NCI-H128 (cell line): ENCODE measurements around the gene ACOX3.
"Not testable (repeated sequence)": the region's sequence is repeated elsewhere in the genome, so short reads cannot be mapped to it uniquely, and the experiment has no call there.

Source experiments
- DNase-seq: peaks from one replicate; lab custom pipeline; 2025; ENCODE audit not compliant: unreplicated experiment; lab: John Stamatoyannopoulos, UW

The ACOX3 gene

DNA sequence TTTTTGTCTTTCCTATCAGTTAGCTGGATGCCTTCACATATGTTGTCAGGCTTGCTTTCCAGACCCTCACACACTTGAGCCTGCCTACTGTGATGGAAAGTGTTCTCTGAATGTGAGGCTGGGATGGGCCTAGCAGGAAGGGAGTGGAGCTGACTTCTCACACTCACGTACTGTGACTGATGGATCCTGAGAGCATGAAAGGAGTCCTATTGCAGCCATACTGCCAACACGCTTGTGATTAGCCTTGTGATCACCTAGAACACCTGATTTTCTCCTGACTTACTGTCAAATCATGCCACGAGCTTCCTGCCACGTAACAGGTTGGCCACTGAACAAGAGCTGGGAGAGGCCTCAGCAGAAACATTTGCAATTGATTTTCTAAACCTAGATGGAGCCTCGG lies 49.9 kb downstream of the ACOX3 start:
- DNase-seq: no peak

DNA sequence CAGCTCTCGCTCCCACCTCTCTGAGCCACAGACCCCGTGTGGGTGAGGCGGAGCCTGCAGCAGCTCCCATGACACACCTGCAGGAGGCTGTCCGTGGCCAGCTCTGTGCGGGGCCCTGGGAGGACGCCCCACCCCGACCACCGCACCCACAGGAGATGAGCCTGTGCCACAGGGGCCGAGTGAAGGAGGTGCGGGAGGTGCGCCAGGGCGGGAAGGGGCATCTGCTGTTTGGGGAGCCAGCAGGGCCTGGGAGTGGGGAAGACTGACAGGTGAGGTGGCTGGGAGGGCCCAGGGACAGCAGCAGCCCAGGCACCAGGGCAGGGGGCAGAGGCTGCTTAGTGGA lies 52.0 kb downstream of the ACOX3 start:
- no peak for DNase-seq

DNA sequence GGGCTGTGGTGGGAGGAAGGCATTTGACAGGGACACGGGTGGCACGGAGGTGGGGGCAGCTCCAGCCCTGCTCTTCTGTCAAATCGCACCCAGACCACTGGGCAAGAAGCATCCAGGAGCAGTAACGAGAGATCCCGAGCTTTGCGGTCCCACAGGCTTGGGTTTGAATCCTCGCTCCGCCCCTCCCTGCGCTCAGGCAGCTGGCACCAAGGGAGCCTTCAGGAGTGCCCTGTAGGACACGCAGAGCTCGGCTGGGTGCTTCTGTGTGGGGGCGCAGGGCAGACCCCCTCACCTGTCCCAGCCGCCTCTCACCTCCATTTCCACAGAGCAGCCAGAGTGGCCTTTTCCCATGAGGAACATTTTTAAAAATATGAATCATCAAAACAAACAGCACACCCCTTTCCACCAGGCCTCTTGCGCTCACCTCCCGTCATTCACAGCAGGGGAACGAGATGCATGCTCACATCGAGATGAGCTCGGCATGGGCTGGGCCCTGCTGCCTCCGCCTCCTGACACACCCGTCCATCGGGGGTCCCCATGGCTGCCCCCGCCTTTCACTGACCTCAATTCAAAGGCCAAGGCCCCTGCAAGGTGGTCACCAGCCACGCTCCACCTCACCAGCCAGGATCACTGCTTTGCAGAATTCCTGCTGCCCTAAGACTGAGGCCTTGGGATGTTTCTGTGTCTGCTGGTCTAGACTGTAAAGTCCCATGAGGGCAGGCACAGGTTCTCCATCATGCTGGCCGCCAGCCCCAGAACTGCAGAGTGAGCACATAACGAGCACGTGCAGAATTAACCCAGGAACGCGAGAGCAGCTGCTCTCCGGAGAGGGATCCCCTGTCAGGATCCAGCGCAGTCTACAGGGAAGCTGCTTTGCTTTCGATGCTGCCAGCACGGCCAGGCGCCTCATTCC lies 52.7 kb downstream of the ACOX3 start:
- DNase-seq: no peak

DNA sequence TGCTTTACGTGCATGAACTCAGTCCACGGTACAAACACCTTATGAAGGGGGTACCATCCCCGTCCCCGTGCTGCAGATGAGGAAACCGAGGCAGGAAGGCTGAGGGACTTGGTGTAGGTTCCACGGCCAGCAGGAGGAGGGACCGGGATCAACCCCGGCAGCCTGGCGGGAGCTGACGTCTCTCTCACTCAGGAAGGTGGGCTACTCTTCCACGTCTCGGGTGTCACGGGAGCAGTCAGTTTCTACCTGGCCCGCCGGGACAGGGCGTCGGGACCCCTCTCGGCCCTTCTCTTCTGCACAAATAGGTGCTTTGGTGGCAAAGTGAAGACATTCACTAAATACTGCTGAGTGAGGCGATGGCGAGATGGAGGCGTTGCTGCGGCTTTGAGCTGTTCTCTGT lies 53.3 kb downstream of the ACOX3 start:
- DNase-seq: no peak

DNA sequence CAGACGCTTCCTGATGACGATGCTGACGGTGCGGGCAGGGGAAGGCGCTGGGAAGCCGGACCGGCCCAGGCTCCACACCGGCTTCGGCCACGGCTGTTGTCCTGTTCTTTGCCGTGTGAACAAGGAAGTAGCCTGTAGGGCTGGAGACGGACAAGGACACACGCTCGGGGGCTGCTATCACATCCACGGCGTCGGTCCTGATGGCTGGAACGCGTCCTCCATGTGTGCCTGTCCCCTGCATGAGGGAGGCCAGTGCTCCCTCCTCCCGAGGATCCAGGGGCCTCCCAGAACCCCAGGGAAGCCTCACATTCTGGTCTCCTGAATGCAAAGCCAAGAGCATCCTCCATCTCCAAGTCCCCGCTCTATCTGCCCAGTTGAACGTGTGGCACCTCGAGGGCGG lies 53.8 kb downstream of the ACOX3 start:
- no peak for DNase-seq

DNA sequence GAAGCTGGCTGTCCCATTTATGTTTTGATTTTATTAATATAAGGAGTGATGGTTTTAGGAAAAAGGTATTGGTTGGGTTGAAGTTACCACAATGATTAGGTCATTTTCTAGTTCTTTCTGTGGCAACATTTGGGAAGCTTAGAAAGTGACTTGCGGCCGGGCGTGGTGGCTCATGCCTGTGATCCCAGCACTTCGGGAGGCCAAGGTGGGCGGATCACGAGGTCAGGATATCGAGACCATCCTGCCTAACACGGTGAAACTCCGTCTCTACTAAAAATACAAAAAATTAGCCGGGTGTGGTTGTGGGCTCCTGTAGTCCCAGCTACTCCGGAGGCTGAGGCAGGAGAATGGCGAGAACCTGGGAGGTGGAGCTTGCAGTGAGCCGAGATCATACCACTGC lies 54.4 kb downstream of the ACOX3 start:
- not testable (repeated sequence) for DNase-seq

DNA sequence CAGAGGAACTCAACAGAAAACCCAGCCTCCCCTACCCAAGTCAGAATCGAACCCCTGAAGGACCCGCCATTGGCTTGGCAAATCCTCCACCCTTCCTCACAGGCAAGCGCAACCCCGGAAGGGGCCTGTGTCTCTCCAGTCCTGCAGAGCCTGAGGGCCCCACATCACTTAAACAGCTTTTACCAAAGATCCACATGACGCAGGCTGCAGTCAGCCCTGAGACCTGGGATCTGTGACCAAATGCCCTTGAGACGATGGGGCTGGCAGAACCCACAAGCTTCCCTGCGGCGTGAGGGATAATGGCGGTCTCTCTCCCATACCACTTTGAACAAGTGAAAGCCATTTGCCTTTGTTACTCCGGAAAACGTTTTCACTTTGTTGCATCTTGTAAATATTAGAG lies 54.9 kb downstream of the ACOX3 start:
- no peak for DNase-seq

DNA sequence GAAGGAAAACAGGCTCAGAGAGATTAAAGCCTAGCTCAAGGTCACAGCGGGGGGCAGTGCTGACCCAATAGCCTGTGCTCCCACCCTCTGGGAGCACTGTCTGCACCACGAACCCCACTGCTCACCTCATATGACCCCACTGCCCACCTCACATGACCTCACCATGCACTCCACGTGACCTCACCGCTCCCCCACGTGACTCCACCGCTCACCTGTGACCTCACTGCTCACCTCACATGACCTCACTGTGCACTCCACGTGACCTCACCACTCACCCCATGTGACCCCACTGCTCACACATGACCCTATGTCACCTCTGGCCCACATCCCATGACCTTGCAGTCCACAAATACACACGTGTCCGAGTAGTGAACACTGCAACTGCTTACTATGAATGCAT lies 55.4 kb downstream of the ACOX3 start:
- no peak for DNase-seq

DNA sequence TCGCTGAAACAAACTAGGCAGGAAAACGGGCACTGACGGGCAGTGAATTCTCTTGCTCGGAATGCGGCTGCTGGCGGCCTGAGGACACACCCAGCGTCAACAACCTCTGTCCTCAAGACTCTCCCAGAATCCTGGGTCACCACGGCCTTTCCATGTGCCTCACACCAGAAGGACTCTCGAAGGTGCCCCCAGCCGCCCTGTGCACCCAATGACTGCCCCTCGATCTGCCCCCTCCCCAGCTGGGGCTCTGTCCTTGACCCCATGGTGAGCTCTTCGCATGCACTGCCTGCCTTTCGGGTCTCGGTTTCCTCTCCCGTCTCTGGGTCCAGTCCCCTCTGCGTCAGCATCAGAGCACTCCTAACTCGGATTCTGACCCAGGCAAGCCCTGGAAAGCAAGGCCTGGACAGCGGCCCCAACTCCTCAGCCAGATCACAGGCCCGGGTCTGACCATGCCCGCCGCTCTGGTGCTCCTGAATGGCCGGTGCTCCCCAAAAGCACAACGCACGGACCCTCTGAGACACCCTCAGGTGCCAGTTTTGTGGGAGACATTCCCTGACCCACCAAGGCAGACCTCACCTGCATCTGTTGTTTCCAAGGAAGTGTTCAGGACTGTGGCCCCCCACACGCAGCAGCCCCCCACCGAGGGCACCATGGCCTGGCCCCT lies 56.0 kb downstream of the ACOX3 start:
- no peak for DNase-seq

DNA sequence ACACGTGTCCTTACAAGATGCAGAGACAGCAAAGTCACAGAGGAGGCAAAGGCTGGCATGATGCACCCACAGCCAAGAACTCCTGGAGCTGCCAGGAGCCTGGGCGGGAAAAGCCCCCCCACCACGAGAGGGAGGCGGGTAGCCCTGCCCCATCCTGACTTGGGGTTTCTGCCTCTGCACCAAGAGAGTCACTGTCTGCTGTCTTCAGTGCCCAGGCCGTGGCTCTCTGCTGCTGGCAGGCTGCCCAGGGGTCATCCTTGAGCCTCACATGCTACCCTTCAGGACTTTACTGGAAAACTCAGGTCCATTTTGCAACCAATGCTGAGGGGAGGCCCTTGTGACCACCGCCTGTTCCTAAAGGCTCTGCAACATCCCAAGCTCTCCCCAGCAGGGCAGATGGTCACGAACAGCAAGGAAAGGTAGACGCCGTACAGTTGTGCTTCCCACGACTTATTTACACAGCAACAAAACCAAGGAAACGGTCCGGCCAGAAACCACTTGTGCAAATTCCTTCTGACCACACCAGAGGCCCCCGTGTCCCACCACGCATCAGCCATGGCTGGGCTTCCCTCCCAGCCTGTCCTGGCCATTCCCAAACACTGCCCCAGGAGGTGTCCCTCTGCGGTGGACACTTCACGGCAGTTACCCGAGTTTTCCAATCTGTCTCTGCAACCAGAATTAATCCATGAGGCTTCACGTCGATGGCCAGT lies 56.9 kb downstream of the ACOX3 start:
- no peak for DNase-seq

DNA sequence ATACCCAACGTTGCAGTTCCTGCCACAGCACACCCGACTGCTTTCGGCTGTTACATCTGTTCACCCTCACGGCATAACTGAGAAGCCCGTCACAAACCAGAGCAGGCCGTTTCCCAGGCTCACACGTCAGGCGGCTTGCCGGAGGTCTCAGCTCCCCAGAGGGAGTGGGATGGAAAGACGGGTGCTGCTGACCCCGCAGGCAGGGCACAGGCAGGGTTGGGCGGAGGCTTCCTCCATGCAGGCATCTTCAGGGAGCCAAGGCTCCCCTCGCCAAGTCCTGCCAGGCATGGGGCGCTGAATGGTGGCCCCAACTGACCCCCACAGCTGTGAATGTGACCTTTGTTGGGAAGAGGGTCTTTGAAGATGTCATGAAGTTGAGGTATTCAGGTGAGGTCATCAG lies 57.5 kb downstream of the ACOX3 start:
- no peak for DNase-seq

DNA sequence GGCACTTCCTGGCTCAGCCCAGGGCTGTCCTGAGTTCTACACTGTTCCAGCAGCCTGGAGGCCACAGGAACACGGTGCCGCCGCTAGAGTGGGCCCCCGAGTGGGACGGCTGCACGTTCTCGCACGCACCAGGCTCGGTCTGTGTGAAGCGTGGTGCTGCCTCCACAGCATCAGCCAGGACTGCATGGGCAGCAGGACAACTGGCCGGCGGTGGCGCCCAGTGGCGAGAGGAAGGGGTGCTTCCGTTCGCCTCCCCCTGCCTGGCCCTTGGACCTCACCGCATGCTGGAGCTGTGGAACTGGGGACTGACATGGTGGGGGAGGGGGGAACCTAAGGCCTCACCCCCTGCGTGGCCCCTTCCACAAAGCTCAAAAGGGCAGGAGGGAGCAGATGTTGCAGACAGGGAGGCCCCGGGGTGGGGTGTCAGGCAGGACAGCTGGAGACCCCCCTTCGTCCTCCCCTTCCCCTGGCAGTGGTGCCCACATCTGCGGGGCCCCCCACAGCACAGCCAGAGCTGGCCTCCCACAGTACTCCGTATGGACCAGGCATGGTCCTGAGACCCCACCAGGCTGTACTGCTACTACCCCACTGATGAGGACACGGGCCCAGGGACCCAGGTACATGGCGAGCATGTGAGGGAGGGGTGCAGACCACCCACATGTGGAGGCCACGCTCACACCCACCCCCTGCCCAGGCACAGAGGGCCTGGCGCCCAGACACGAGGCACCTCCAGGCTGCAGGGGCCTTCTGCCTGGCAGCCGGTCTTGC lies 58.5 kb downstream of the ACOX3 start:
- no peak for DNase-seq

DNA sequence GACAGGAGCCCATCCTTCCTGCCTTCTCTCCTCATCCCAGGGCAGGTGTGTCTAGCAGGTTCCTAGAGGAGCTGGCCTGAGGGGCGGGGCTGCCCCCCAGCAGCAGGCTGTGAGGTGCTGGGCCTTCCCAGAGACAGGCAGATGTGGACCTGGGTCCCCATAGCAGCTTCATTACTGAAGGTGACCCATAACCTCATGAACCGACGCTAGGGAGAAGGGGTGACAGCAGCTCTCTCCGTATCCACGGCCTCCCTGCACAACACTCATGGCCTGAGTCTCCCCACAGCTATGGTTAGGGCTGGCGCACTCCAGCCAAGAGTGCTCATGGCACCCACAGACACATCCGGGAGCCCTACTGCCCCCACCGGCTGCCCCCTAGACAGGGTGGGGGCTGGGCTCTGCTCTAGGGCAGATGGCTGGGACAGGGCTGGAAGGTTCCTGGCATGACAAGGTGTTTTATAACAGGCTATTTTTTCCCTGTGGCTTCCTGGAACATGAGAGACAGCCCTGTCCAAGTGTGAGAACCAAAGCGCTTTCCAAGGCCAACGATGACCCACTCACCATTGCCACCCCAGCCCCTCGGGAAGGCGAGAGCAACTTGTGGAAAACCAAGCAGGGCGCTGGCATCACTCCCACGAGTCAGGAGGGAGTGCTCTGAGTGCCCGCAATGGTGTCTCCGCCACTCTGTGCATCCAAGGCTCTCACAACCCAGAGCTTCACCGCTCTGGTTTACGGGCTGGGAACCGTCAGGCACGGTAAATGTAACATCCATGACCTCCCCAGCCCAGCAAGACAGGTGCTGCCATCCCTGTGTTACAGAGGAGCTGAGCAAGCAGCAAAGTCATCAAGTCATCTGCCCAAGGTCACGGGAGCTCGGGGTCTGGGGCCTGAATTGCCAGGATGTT lies 59.8 kb downstream of the ACOX3 start:
- no peak for DNase-seq

DNA sequence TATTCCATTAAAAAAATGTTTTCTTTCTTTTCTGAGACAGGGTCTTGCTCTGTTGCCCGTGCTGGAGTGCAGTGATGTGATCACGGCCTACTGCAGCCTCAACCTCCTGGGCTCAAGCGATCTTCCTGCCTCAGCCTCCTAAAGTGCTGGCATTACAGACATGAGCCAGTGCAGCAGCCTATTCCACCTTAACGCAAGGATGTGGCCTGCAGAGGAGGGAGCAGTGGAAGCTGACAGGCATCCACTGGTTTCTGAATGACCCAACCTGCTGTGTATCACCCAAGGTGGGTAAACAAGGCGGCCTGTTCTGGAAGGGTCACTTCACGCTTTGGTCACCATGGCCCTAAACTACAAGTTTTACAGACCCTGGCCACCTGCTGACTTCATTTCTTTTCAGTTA lies 60.8 kb downstream of the ACOX3 start:
- no peak for DNase-seq

DNA sequence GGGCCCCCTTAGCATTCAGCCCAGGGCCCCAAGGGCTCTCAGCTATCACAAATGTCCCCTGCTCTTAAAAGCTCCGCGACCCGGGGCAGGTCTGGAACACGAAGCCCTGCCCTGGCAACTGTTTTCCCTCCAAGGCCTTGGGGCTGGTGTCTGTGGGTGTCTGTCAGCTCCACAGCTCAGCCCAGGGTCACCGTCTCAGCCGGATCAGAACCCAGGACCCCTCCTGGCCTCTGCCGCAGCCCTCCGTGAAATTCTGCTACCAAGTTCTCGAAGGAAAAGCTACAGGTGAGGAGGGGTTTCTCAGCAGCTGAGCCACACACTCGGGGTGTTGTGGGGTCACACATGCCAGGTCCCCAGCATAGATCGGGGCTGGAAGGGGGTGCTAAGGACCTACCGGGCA lies 61.2 kb downstream of the ACOX3 start:
- DNase-seq: no peak

DNA sequence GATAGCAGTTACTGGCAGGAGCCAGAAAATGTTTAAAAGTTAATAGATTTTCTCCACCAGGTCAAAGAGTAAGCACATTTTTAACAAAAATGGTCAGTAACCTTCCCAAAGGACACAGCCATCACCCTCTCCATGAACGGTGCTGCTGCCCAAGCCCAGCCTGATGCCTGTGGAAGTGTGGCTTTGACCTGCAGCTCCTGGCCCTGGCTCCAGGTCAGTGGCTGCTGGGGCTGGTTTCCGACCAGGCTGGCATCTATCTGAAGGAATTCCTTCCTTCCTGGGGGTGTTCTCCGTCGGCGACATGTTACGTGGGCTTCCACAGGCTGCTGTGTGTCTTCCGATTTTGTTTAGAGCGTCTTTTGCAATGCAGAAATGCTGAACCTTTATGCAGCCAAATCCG lies 61.7 kb downstream of the ACOX3 start:
- DNase-seq: no peak

DNA sequence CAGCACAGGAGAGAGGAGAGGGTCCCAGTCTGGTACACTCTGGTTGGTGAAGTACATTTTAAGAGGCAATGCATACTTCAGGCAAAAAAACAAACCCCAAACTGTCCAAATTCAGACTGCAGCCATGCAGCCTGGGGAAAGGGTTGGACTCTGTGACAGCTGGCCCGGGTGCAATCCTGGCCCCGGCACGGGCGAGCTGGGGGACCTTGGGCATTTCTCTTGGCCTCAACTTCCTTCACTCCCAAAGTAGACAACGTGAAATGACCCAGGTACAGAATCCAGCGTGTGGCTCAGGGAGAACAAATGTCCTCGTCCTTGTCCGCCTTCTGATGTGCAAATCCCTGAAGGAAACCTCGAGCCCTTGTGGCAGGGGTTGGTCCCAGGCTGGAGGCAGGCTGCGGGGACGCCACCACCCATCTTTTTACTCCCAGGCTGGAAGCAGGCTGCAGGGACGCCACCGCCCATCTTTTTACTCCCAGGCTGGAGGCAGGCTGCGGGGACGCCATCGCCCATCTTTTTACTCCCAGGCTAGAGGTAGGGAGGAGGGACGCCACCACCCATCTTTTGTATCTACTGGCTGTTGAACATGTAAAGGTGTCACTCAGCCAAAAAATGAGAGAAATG lies 62.3 kb downstream of the ACOX3 start:
- DNase-seq: no peak

DNA sequence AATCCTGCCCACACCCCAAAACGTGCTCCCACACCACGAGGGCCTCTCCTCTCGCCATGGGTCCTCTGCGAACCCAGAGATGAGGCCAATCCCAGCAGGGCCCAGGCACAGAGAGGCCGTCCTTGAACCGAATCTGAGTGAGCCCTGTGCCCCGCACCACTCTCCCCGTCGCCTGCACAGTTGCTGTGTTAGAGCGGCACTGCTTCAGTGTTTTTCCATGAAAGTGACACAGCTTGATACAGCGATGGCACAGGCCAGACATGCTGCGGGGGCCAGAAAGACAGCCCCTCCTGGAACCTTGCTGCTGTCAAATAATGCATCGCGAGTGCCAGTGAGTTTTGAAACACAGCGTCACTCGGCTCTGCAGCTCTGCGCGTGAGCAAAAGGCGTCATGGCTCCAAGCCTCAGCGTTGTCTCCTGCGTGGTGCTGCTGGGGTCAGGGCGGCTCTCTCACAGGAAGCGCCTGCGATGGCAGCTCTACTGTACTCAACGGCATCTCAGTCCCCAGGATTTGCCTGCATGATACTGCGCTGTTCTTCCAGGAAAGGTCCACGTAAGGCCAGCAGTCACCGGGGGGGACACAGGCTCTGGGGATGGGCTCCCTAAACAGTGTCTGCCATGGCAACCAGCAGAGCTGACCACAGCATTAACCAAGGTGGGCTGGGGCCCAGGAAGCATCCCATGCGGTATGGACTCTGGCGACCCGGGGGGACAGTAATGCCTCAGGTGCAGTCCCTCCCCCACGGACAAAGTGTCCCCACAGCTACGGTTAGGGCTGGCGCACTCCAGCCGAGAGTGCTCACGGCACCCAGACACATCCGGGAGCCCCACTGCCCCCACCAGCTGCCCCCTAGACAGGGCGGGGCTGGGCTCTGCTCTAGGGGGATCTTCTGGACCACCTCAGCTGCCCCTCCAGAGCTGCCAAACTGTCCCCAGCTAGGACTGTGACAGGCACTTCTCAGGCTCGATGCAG lies 63.1 kb downstream of the ACOX3 start:
- DNase-seq: no peak
